A549 (cell line): Measurements from ENCODE around the gene LEFTY1. TPM values are rescaled to one million over a fixed set of nuclear protein-coding genes. Genes with fewer than 3 reads are reported as not detected.

ENCODE experiments used
- ATAC-seq, 2 experiments: fragments of 200-7000 bp in 1 of 2; fragments of >200 bp in 1 of 2; cut with Nextera tagmentation in 1 of 2; cut with Tn5 transposase in 1 of 2; 3 replicates each; pipeline versions ENCODE4 v1.8.0 to v1.9.1; 2018 to 2020; ENCODE audit warnings: mild to moderate bottlenecking in 1 of 2, moderate library complexity in 1 of 2
- CTCF ChIA-PET: fragments of 300-600 bp; sonication (Branson Sonifier 250); formaldehyde crosslinking; extraction: SDS; loops from one replicate; lab custom pipeline; 2021; ENCODE audit warnings: antibody characterized with exemption, inconsistent platforms; lab: Yijun Ruan, JAX
- POLR2A ChIA-PET: fragments of 350-600 bp; formaldehyde crosslinking; extraction: SDS; loops from one replicate; lab custom pipeline; 2021; ENCODE audit warnings: antibody characterized with exemption, inconsistent platforms; lab: Yijun Ruan, JAX
- DNase-seq, 2 experiments: peaks; one replicate each; pipeline versions ENCODE4 v3.0.0 to v3.0.0-alpha.2; 2011 to 2016; ENCODE audit warnings: low read depth in 1 of 2, low spot score in 1 of 2
- FAIRE-seq: peaks from 2 replicates; lab custom pipeline; 2011; peaks lifted over from hg19 to GRCh38; lab: Jason Lieb, UNC
- H3K27ac ChIP-seq, 2 experiments: fragments of >200 bp; sonication (Bioruptor Twin); formaldehyde crosslinking; 3 replicates each; pipeline ENCODE4 v1.5.1; 2016 to 2017
- H3K4me1 ChIP-seq: fragments of >200 bp; sonication (Bioruptor Twin); formaldehyde crosslinking; 3 replicates; pipeline ENCODE4 v1.6.1; 2016
- H3K4me2 ChIP-seq: fragments of >200 bp; sonication (Bioruptor Twin); formaldehyde crosslinking; 3 replicates; pipeline ENCODE4 v1.6.1; 2016
- H3K4me3 ChIP-seq: fragments of >200 bp; sonication (Bioruptor Twin); formaldehyde crosslinking; 3 replicates; pipeline ENCODE4 v1.5.1; 2016
- H3K9me3 ChIP-seq: fragments of >200 bp; sonication (Bioruptor Twin); formaldehyde crosslinking; 3 replicates; pipeline ENCODE4 v1.6.1; 2016
- ATOH8 ChIP-seq: fragments of 250-450 bp; sonication (Bioruptor Pico); IDR thresholded peaks from 2 replicates; pipeline ENCODE4 v1.5.0; 2020; ENCODE audit warnings: low read depth, mild to moderate bottlenecking, moderate library complexity
- BCL3 ChIP-seq: fragments of >200 bp; sonication (Bioruptor Twin); formaldehyde crosslinking; IDR thresholded peaks from 3 replicates; pipeline ENCODE4 v1.6.1; 2016
- CBX8 ChIP-seq: fragments of 200-600 bp; sonication (generic); IDR thresholded peaks from 2 replicates; pipeline ENCODE4 v1.6.1; 2016
- CEBPB ChIP-seq, 2 experiments: fragments of >200 bp in 1 of 2; sonication (Bioruptor Twin) in 1 of 2; formaldehyde crosslinking in 1 of 2; IDR thresholded peaks; 2 replicates each; pipeline ENCODE4 v1.6.1; 2012 to 2016
- CHD4 ChIP-seq: fragments of 200-600 bp; sonication (generic); IDR thresholded peaks from 2 replicates; pipeline ENCODE4 v1.6.1; 2016; ENCODE audit warnings: antibody characterized with exemption, mild to moderate bottlenecking, borderline replicate concordance
- EHMT2 ChIP-seq: fragments of 200-600 bp; sonication (generic); IDR thresholded peaks from 2 replicates; pipeline ENCODE4 v1.6.1; 2016; ENCODE audit warnings: antibody characterized with exemption, low read depth, mild to moderate bottlenecking, moderate library complexity
- HEYL ChIP-seq: fragments of 250-450 bp; sonication (Bioruptor Pico); IDR thresholded peaks from 2 replicates; pipeline ENCODE4 v1.8.0; 2021; ENCODE audit warnings: mild to moderate bottlenecking, moderate library complexity
- HOXA7 ChIP-seq: fragments of 250-450 bp; sonication (Bioruptor Pico); IDR thresholded peaks from 2 replicates; pipeline ENCODE4 v1.5.0; 2020; ENCODE audit warnings: mild to moderate bottlenecking, moderate library complexity
- JUN ChIP-seq, 2 experiments: fragments of >200 bp; sonication (Bioruptor Twin); formaldehyde crosslinking; IDR thresholded peaks; 2 replicates in 1 of 2; 3 replicates in 1 of 2; pipeline ENCODE4 v1.6.1; 2016 to 2017
- KDM1A ChIP-seq: fragments of 200-600 bp; sonication (generic); IDR thresholded peaks from 2 replicates; pipeline ENCODE4 v1.6.1; 2016; ENCODE audit warnings: low read depth, mild to moderate bottlenecking
- KDM5A ChIP-seq: fragments of 200-600 bp; sonication (generic); IDR thresholded peaks from 2 replicates; pipeline ENCODE4 v1.6.1; 2016; ENCODE audit warnings: antibody characterized with exemption, mild to moderate bottlenecking
- MAX ChIP-seq: IDR thresholded peaks from 2 replicates; pipeline ENCODE4 v1.6.1; 2012
- MAZ ChIP-seq: fragments of 150-350 bp; IDR thresholded peaks from 2 replicates; pipeline ENCODE4 v1.6.1; 2014; ENCODE audit warnings: antibody characterized with exemption, low read depth, low read length, borderline replicate concordance
- NPAS2 ChIP-seq: fragments of 250-450 bp; sonication (Bioruptor Pico); IDR thresholded peaks from 2 replicates; pipeline ENCODE4 v1.8.0; 2022; ENCODE audit warnings: mild to moderate bottlenecking, moderate library complexity, borderline replicate concordance
- PHF8 ChIP-seq: fragments of 200-600 bp; sonication (generic); IDR thresholded peaks from 2 replicates; pipeline ENCODE4 v1.6.1; 2016; ENCODE audit warnings: low read depth, mild to moderate bottlenecking, antibody characterized with exemption, moderate library complexity, borderline replicate concordance
- POLR2A ChIP-seq: IDR thresholded peaks from 2 replicates; pipeline ENCODE4 v1.6.1; 2012; ENCODE audit warnings: mild to moderate bottlenecking, low read length
- RCOR1 ChIP-seq: fragments of 150-350 bp; IDR thresholded peaks from 2 replicates; pipeline ENCODE4 v1.6.1; 2014; ENCODE audit warnings: antibody characterized with exemption, low read length, low read depth
- SMC3 ChIP-seq: fragments of >200 bp; sonication (Bioruptor Twin); formaldehyde crosslinking; IDR thresholded peaks from 3 replicates; pipeline ENCODE4 v1.6.1; 2018; ENCODE audit warnings: inconsistent platforms
- USF2 ChIP-seq: fragments of 450-650 bp; IDR thresholded peaks from 2 replicates; pipeline ENCODE4 v1.6.1; 2014; ENCODE audit warnings: antibody characterized with exemption
- ZC3H11A ChIP-seq: fragments of 450-650 bp; IDR thresholded peaks from 2 replicates; pipeline ENCODE4 v1.6.1; 2014; ENCODE audit warnings: antibody characterized with exemption, mild to moderate bottlenecking
- ZFP36 ChIP-seq: fragments of 450-650 bp; IDR thresholded peaks from 2 replicates; pipeline ENCODE4 v1.6.1; 2014; ENCODE audit warnings: borderline replicate concordance; ENCODE audit not compliant: partially characterized antibody
- ZNF302 ChIP-seq: fragments of 250-450 bp; sonication (Bioruptor Pico); IDR thresholded peaks from 2 replicates; pipeline ENCODE4 v1.9.0; 2021; ENCODE audit warnings: inconsistent platforms, mild to moderate bottlenecking, moderate library complexity
- WGBS: methylation state at CpG from one replicate; pipeline ENCODE4 v1.1.6; 2017; ENCODE audit errors: missing lambda C conversion rate; 5-methylcytosine and 5-hydroxymethylcytosine counted together
- polyA plus RNA-seq, 4 experiments: library from polyadenylated mRNA; depleted of rRNA in 3 of 4; stranded (reverse); fragments of >200 nt; fragmentation: RNase III in 1 of 4; extraction: RNeasy Plus Mini Kit Qiagen cat#74134 plus additional on column Dnase treatment in 1 of 4; gene quantifications; 2 replicates in 3 of 4; 3 replicates in 1 of 4; pipeline ENCODE4 v1.2.3, GENCODE V29; 2011 to 2017

LEFTY1 gene
- polyA plus RNA-seq, 2 of the 4 experiments (the other 2 are of a cell fraction), result 0.10 to 1.00 TPM

GRCh38 chr1:225881959-225882693 is 6.8 kb downstream of the LEFTY1 start, which contains the start of gene TMEM63A (continued):
- TF ChIP-seq HOXA7 (CRISPR knock-in tag) (no peak), HEYL (CRISPR knock-in tag) (no peak), KDM5A (no peak), NPAS2 (CRISPR knock-in tag) (no peak), KDM1A (0 out of 2 replicates have a peak, but pooled peaks have one; percentile 56), USF2 (no peak), MAX (peak; percentile 50; the same call in 1 of the 2 replicates), POLR2A (peak; percentile 79), CHD4 (no peak), BCL3 (peak; percentile 59; the same call in 1 of the 3 replicates), ZNF302 (CRISPR knock-in tag) (no peak), CEBPB (IDR thresholded peaks at IDR 0.05) (no peak), EHMT2 (no peak), CBX8 (no peak)

- Histone ChIP-seq H3K9me3 (no peaks in the 10 kb centered on the region), H3K4me1 (peaks cover 31% of the 10 kb centered on the region), H3K4me2 (peak overlapping the region; percentile 98), H3K4me3 (peak overlapping the region; percentile 86), H3K27ac (peak overlapping the region; percentile 88 to 95)
- DNase-seq (no peak), FAIRE-seq (no peak), ATAC-seq (peak; percentile 27 to 35)
- no peak for TF ChIP-seq ZC3H11A
- TF ChIP-seq PHF8, result no peak
- TF ChIP-seq MAX, result no peak
- TF ChIP-seq RCOR1, result no peak
- no peak for TF ChIP-seq NPAS2 (CRISPR knock-in tag)
- no peak for TF ChIP-seq SMC3
- TF ChIP-seq ATOH8 (CRISPR knock-in tag), result no peak
- TF ChIP-seq MAZ, result no peak
- TF ChIP-seq JUN (IDR thresholded peaks at IDR 0.05), result no peak
- no peak for TF ChIP-seq ZFP36
- WGBS, result 70% methylated on average over 15 of the region's 25 CpGs
- ChIA-PET CTCF (interaction anchor here (0.7 to 19.4 kb wide), 15 partner anchors 10 to 406 kb away, joined by 3 to 207 read pairs (median 7); no protein-coding TSS in a partner anchor), POLR2A (interaction anchor here (0.7 to 3.4 kb wide), 4 partner anchors 9 to 407 kb away, joined by 4 to 27 read pairs (median 4); partner anchors contain the start of gene SRP9)
Measured at GRCh38 chr1:225881081-225881958, 7.6 kb downstream of the LEFTY1 start.
